Measurements from ENCODE around the gene MALRD1.
"Not testable (repeated sequence)": the region's sequence is repeated elsewhere in the genome, so short reads cannot be mapped to it uniquely, and the experiment has no call there.

MALRD1 gene

GRCh38 chr10:19719284-19719683 is 670.7 kb downstream of the MALRD1 start:
- DNase-seq (ENCODE audit: low spot score), result no peak

- no peak for DNase-seq (ENCODE audit: low spot score)
Observed at GRCh38 chr10:19724287-19724686, 675.7 kb downstream of the MALRD1 start.

GRCh38 chr10:19728376-19728775 is 679.8 kb downstream of the MALRD1 start:
- no peak for DNase-seq (ENCODE audit: low spot score)

DNA sequence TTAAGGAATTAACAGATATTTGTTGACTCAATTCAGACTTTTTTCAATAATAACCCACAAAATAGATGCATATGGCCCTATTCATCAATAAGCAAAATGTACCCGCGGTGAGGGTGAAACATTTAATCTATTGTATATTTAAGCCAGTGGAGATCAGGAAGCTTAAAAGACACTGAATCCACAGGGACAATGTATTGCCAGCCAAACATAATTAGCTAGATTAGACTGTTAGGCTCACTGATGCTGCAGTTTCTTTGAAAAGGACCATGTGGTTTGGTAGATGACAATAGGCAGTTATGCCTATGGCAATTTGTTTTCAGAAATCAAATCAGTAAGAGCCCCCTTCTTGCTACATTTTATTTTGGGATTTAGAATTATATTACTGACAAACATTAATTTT is 680.4 kb downstream of the MALRD1 start:
- no peak for DNase-seq (ENCODE audit: low spot score)

DNA sequence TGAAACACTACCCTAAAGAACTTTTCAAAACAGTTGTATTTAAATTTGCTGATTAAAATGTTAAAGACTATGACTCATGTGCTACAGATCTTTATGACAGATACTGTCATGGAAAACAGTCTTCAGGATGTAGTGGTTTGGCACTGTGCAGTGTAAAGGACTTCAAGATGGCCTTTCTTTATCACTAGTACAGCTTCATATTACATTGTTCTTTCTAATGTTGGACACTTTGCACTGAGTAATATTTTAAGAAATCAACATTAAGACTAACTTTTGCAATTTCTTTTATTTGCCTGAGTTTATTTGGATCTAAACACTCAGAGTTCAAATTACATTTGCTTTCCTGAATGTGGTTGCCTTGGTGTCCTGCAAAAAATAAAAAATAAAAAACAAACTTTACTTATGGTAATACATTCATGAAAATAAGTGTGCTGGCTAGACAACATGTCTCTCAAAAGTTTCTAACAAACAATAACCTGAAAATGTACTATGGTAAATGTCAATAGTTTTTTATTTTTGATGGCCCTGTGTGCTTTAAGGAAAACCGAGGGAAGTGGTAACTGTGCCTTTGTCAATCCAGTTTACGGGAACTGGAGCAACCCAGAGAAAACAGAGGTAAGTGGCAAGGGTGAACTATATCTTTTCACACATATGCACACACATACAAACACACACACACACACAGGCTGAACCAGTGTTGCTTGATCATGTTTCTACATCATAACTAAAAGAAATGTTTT is 681.7 kb downstream of the MALRD1 start:
- no peak for DNase-seq (ENCODE audit: low spot score)

- DNase-seq (ENCODE audit: low spot score), result no peak
Observed at GRCh38 chr10:19730907-19731217, 682.3 kb downstream of the MALRD1 start.

- no peak for DNase-seq (ENCODE audit: low spot score)
Observed at GRCh38 chr10:19731560-19731959, 683.0 kb downstream of the MALRD1 start.

DNA sequence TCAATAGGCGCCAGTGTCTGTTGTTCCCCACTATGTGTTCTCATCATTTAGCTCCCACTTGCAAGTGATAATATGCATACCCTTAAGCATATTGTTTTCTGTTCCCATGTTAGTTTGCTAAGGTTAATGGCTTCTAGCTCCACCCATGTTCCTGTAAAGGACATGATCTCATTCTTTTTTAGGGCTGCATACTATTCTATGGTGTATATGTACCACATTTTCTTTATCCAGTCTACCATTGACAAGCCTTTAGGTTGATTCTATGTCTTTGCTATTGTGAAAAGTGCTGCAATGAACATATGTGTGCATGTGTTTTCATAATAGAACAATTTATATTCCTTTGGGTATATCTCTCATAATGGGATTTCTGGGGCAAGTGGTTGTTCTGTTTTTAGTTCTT is 689.8 kb downstream of the MALRD1 start:
- DNase-seq (ENCODE audit: low spot score), result no peak

DNA sequence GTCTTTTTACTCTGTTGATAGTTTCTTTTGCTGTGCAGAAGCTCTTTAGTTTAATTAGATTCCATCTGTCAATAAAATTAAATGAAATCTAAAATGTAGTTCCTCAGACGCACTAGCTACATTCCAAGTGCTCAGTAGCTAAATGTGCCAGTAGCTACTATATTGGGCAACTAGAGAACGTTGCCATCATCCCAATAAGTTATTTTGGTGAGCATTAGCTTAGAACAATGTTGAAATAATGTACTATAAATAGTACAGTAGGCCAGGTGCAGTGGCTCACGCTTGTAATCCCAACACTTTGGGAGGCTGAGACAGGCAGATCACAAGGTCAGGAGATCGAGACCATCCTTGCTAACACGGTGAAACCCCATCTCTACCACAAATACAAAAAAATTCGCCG is 690.6 kb downstream of the MALRD1 start:
- DNase-seq (ENCODE audit: low spot score), result not testable (repeated sequence)

- DNase-seq (ENCODE audit: low spot score), result not testable (repeated sequence)
Observed at GRCh38 chr10:19742144-19742543, 693.5 kb downstream of the MALRD1 start.

DNA sequence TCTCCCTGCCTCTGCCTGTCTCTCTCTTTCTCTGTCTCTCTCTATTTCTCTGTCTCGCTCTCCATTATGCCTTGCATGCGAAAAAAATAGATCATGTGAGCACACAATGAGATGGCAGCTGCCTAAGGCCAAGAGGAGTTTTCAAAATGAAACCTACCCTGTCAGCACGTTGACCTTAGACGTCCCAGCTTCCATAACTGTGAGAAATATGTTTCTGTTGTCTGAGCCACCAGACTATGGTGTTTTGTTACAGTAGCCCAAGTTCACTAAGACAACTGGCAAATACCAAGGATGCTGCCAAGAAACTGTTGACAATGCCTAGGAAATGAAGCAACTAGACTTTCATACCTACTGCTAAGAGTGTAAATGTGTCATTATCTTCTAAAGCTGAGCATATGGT is 697.1 kb downstream of the MALRD1 start:
- DNase-seq (ENCODE audit: low spot score), result no peak

GRCh38 chr10:19749185-19749729 is 700.7 kb downstream of the MALRD1 start:
- no peak for DNase-seq (ENCODE audit: low spot score)

GRCh38 chr10:19750972-19751371 is 702.4 kb downstream of the MALRD1 start:
- DNase-seq (ENCODE audit: low spot score), result no peak

DNA sequence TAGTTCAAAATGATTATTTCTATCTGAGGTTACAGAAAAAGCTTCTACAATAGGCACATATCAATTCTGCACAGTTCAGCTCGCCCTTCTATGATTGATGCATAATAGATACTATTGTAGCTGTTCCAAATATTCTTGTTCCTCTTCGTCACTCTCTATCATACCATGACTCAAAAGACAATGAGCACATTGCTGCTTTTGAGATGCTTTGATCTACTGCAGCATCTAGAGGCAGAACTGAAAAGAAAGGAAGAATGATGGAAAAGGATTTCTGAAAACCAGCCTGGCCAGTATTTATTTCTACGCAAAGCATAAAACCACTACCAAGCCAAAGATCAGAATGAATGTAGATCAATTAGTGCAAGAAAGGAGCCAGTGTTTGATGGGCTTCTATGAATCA is 708.3 kb downstream of the MALRD1 start:
- no peak for DNase-seq (ENCODE audit: low spot score)

- no peak for DNase-seq (ENCODE audit: low spot score)
Observed at GRCh38 chr10:19762026-19762425, 713.4 kb downstream of the MALRD1 start.

- DNase-seq (ENCODE audit: low spot score), result no peak
Observed at GRCh38 chr10:19764111-19764510, 715.5 kb downstream of the MALRD1 start.

DNA sequence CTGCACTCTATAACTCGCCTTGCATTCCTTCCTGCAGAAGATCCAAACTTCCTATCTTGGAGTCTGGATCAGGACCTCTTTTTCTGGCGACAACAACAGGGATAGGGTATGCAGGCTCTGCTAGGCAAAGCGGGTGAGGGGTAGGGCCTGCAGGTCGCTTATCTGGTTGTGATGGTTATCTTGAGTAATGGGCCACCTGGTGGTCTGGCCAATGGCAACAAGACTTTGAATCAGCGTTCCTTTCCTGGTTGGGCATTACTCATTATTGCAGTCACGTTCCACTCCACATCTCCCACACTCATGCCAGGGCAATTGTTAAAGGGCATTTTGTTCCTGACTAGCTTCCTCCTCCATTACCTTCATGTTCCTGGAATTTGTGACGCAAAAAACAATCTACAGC is 719.3 kb downstream of the MALRD1 start:
- DNase-seq (ENCODE audit: low spot score), result no peak

DNA sequence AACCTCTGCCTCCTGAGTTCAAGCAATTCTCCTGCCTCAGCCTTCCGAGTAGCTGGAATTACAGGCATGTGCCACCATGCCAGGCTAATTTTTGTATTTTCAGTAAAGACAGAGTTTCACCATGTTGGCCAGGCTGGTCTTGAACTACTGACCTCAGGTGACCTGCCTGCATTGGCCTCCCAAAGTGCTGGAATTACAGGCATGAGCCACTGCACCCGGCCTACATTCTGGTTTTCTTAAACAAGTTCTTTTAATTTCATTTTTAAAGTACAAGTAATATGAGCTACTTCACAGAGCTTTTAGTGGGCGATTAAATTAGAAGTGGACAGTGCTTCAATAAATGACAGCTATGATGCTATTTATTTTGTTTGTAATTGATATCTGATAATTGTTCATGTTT is 721.2 kb downstream of the MALRD1 start:
- not testable (repeated sequence) for DNase-seq (ENCODE audit: low spot score)

DNA sequence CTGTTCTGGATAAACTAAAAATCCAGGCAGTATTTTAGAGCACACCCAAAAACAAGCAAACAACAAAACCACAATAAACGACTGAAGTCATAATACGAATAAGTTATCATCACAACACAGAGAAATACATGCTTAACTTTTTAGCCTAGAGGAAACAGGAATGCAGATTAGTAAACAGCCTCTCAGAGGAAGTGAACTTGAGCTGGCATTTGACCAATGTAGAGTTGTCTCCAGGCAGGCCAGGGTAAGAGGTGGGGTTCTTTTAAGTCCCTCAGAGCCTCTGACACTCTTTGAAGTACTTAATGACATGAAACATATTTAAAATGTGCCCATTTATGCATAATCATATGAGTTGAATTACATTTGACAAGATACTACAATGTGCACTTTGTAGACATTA is 724.4 kb downstream of the MALRD1 start:
- no peak for DNase-seq (ENCODE audit: low spot score)

- no peak for DNase-seq (ENCODE audit: low spot score)
Observed at GRCh38 chr10:19775296-19775695, 726.7 kb downstream of the MALRD1 start.

GRCh38 chr10:19777806-19778205 is 729.2 kb downstream of the MALRD1 start:
- DNase-seq (ENCODE audit: low spot score), result no peak

- DNase-seq (ENCODE audit: low spot score), result no peak
Observed at GRCh38 chr10:19778996-19779395, 730.4 kb downstream of the MALRD1 start.

DNA sequence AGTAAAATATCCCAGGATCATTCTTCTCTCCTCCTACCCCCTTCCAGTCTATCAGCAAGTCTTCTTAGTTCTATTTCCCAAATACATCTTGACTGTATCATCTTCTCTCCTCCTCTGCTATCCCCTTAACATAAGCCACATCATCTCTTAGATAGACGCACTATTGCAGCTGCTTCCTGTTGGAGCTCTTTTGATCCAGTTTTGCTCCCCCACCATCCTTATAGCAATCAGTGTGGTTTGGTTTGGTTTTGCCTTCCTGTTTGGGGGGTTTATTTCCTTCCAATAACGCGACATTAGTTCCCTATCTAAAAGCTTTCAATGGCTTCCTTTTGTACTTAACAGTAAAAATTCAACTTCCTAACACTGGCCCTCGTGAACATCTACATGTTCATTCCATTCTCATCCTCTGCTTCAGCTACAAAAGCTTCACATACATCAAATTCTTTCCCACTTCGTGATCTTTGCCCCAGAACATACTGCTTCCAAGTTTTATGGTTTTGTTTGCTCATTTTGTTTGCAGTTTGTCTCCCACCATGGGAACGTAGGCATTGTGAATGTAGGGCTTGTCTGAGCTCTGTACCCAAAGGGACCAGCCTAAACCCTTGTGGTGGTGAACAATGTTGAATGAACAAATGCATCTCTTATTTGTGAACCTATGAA is 734.0 kb downstream of the MALRD1 start:
- no peak for DNase-seq (ENCODE audit: low spot score)

DNA sequence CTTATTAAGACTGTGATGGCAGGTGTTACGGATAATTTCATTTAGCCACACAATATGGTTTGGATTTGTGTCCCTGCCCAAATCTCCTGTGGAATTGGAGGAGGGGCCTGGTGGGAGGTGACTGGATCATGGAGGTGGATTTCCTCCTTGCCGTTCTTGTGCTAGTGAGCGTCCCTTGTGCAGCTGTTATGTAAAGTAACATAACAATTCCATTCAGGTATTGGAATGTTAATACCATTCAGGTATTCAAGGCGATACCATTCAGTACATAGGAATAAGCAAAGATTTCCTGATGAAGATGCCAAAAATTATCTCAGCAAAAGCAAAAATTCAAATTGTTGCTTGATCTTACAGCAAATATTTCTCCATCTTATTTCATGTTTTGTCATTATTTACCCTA is 735.1 kb downstream of the MALRD1 start:
- no peak for DNase-seq (ENCODE audit: low spot score)
